ENCODE data around the gene CEBPB.

CEBPB gene

DNA sequence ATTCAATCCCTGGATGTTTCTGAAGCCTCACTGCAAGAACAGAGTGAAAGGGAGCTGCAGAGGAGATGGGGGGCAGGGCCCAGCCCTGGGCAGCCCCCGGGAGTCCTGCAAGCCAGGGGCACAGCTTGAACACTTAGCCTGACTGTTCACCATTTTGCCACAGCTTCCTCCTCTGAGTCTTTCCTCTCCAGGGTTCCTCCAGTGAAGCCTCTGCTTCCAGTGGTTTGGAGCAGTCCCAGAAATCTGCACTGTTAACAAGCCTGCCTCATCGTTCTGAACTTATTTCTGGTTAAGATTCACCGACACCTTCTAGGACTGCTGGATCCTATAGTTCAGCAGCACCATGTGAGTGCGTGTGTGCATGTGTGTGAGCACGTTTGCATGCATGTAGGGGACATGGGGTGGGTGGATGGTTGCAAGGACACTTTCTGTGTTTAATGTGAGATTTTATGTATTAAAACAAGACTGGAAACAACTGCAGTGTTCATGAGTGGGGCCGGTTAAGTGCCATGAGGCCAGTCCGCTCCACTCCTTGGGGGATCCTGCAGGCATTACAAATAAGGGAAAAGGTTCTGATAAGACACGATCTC, 24.6 kb downstream of the CEBPB start:
- no peak for DNase-seq

DNA sequence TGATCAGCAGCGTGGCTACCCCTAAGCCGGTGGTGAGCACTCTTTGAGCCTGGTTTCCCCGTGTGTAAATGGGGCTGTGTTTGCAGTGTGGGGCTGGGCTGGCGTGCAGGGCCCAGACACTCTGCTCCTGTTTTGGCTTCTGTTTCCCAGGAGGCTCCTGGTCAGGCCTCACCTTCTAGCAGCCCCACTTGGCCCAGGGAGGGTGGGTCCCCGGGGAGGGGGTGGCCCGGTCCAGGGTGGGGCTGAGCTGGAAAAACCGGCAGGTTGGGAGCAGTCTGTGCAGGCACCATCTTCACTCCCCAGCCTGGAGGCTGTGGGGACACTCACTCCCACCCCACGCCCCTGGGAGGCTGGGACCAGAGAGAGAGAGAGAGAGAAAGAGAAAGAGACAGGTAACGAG, 25.3 kb downstream of the CEBPB start:
- no peak for DNase-seq

DNA sequence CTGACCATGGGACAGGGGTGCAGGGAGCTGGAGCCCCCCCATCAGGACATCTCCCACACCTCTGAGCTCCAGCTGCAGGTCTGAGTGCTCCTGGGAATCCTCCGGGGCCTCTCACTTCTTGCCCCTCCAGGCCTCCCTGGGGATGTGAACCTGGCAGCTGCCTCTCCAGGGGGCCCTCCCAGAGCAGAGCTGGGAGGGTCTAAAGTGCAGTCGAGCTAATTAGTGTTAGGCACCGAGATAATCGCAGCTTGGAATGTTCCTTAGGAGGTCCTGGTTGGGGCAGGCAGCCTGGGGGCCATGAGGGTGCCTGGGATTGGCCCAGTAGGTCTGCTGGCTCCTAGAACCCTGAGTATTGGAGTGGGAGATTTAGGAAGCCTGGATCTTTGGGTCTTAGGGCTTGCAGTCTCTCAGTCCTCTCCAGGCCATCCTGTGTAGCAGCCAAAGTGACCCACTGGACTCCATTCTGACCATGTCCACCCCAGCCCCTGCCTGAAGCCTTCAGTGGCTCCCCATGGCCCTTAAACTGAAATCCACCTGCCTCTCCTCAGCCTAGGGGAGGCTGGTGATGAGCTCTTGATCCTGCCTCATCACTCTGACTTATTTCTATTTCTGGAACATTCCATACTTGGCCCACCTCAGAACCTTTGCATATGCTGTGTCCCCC, 26.0 kb downstream of the CEBPB start:
- no peak for DNase-seq

GRCh38 chr20:50217207-50217949, 26.7 kb downstream of the CEBPB start:
- DNase-seq: no peak

DNA sequence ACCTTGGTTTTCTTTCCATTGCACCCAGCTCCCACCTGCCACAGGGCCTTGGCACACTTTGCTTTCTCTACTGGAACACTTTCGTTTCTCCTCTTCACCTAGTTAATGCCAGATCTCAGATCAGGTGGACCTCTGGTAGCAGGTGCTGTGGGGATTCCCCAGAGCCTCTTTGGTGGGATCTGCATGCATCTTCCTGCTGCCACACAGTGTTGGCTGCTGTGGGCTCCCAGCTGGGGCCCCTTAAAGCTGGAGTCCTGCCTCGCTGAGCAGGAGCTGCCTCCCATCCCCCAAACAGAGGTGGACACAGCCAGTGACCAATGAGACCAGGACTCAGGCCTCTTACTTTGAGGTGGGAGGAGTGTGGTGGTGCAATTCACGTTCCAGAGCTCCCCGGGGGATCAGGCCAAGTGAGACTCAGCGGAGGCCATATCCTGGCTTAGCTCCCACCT, 28.4 kb downstream of the CEBPB start:
- DNase-seq: no peak

DNA sequence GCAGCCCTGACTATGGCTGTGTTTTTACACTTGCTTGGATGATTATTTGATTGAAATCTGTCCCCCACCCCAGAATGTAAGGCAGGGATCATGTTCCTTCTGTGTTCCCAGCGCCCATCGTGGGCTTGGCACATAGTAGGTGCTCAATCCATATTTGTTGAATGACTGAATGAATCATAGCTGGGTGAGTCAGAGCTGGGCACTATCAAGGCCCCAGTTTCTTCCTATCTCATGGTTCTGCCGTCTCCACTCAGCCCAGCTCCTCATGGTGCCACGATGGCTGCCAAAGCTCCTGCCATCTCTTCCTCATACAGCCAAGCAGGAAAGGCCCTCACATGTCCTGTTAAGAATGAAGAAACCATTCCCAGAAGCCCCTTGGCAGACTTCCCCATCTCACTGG, 29.0 kb downstream of the CEBPB start:
- no peak for DNase-seq

GRCh38 chr20:50220093-50220893, 29.7 kb downstream of the CEBPB start:
- DNase-seq: no peak

DNA sequence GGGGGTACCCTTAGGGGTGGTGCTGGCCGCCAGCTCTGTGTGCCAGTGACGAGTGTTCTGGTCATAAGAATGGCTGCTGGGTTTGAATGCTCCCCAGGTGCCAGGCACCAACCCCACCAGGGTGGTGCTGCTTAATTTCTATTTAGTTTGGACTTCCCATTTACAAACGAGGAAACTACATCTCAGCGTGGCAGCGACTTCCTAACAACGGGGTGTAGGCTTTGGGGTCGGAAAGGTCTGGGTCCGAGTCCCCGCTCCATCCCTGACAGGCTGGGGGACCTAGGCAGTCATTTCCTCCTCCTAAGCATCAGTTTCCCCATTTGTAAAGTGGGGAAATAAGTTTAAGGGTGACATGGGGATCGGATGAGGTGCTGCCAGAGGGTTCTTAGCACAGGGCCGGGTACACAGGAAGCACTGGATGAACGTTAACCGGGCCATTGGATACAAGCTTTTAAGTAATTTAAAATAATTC, 30.3 kb downstream of the CEBPB start:
- no peak for DNase-seq

DNA sequence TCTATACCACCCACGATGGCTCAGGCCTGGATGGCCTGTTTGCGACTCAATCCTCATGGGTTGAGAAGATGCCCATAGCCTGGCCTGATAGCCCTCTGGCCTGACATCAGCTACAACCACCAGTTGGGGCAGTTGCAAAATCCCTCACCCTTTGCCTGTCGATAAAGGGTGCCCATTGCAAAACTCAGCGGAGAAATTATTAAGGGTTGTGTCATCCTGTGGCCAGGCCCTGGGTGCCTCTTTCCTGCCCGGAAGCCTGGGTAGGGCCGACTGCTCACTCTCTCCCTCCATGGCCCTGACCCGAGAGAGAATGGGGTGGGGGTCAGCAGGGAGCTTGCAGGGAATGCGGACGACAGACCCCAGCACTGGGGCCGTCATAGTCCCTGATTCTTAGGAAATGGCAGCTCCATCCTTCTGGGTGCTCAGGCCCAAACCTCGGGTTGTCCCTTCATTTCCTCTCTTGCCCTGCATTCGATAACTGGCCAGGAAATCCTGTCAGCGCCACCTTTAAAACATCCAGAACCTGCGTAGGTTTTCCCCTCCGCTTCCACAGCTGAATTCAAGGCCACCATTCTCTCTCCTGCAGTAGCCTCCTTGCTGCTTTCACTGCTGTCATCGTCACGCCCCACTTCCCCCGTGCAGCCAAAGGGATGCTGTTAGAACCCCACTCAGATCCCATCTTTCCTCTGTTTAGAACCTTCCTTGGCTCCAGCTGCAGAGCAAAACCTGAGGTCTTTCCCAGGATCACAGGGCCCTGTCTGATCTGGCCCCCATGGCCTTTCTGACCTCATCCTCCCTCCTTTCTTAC, 31.1 kb downstream of the CEBPB start:
- DNase-seq: no peak

- no peak for DNase-seq
Measured at GRCh38 chr20:50222309-50223038, 31.8 kb downstream of the CEBPB start.

DNA sequence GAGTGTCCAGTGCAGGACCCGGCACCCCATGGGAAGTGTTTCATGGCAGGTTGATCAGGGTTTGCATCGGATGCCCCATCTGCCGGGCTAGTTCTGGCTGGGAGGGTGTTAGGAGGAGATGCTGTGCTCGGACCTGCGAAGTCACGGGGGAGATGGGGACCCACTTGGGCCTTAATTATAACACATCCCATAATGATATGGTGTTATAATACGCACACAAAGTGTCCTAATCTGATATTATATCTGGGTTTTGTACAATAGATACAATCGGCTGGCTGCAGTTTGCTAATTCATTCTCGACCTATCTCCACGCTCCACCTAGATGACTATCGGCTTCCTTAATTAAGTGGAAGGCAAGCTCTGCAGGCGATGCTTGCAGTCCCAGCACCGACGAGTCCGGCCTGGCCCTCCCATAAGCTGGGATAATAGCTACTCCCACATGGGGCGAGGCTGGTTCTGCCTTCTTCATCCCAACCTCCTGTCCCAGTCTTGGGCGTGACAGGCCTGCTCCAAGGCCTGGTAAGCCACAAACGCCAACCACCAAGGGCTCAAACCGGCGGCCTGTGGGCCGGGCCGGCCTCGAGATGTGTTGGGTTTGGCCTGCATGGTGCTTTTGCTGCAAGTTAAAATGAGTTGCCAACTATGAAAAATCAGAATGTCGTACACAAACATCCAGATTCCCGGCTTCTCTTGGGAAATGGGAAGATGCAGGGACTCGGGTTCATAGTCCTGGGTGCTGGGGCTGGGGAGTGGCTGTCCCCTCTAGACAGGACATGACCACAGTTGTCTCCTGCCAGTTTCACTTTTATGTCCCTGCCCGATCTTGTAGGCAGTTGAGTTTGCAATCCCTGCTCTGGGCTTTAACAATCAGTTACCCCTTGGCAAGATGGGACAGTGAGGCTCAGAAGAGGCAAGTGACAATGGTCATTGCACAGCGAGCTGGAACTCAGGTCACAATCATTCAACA, 32.7 kb downstream of the CEBPB start:
- no peak for DNase-seq

- no peak for DNase-seq
Measured at GRCh38 chr20:50224052-50224451, 33.4 kb downstream of the CEBPB start.

- DNase-seq: no peak
Measured at GRCh38 chr20:50224531-50225255, 34.1 kb downstream of the CEBPB start.

DNA sequence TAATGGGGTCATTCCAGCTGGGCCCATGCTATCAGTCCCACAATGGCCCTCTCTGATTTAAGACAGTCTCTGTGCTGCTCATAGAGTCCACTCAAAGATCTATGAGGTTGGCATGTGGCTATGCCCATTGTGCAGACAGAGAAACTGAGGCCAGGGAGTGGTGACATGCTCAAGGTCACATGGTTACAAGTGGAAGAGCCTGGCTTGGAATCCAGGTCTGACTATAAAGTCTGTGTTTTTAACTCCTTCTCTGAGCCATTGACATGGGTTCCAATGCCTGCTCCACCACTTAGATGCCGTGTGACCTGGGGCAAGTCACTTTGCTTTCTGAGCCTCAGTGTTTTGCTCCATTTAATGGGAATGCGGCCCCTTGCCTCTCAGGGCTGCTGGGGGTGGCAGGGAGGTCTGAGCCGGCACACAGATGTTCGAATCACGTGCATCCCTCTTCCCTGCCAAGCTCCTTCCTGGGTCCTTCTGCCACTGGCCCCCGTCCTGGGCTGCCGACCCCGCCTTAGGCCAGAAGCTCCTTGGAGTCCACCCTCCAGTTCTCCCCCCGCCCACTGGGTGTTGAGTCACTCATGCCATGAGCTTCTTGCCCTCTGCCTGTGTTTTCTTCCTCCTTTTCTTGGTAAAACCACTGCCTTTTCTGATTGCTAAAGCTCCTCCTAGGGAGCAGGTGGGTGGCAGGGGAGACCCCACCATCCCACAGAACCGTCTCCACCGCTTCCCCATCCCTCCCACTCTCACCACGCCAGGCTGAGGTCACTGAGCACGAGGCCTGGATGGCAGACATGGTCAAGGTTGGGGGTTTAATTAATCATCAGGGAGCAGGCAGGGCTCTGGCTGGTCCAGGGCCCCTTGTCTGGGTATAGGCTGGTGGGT, 35.7 kb downstream of the CEBPB start:
- DNase-seq: no peak

GRCh38 chr20:50227506-50227905, 36.9 kb downstream of the CEBPB start:
- DNase-seq: no peak

- no peak for DNase-seq
Measured at GRCh38 chr20:50229156-50229607, 38.6 kb downstream of the CEBPB start.

- no peak for DNase-seq
Measured at GRCh38 chr20:50230184-50230583, 39.6 kb downstream of the CEBPB start.

DNA sequence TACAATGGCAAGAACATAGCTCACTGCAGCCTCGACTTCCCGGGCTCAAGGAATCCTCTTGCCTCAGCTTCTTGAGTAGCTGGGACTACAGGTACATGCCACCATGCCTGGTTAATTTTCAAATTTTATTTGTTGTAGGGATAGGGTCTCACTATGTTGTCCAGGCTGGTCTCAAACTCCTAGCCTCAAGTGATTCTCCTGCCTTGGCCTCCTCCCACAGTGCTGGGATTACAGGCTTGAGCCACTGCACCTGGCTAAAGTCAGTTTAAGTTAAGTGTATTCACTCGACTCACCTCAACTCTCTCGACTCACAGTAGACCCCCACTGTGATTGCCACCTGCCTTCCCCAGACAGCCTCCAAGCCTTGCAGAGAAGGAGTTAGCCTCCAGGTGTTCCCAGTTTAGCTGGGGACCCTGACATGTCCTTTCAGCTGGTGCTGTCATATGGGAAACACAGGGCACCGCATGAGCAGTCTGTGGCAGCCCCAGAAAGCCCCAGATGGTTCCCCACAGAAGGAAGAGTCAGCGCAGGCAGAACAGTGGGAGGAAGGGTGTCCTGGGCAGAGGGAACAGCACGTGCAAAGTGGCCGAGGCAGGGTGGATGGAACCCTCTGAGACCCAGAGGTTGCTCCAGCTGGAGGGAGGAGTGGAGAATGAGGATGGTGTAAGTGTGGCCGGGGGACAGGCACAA, 40.4 kb downstream of the CEBPB start:
- no peak for DNase-seq
